NCI-H2196 (cell line): ENCODE data around the gene ATP5MK.
A peak's percentile ranks its signal among the peaks of the same experiment; 100 is the strongest.
"Not testable (repeated sequence)": the region's sequence is repeated elsewhere in the genome, so short reads cannot be mapped to it uniquely, and the experiment has no call there.

Source experiments
- DNase-seq: peaks from one replicate; lab custom pipeline; 2025; ENCODE audit not compliant: unreplicated experiment; lab: John Stamatoyannopoulos, UW

ATP5MK gene

DNA sequence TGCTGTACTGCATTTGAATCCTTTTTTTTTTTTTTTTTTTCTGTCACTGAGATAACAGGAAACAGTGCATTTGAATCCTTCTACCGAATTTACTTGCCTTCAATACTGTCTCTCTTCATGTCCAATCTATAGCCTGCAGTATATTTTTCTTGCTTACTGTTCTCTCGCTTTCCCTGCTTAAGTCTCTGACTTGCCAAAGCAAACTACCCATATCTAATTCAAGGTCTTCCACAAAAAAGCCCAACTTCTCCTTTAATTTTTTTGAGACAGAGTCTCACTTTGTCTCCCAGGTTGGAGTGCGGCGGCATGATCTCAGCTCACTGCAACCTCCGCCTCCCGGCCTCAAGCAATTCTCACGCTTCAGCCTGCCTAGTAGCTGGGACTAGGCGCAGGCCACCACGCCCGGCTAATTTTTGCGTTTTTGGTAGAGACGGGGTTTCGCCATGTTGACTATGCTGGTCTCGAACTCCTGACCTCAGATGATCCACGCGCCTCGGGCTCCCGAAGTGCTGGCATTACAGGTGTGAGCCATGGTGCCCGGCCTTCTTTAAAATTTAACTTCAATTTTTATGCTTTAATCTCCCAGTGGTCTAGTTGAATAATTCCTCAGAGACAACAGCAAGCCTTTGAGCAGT, 1.0 kb upstream of the ATP5MK start:
- no peak for DNase-seq

DNA sequence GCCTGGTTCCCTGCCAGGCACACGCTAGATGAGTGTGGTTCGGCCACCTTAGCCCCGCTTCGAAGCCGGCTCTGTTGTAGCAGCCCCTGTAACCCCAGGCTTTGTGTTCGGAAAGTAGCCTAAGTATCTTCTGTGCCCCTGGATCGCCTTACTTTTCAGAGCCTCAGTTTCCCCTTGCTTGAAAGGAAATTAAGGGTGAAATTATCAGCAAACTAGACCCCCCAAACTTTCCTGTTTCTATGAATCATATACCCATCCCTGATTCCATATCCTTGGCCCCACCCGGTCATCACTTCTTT, 463 bp upstream of the ATP5MK start:
- no peak for DNase-seq

DNA sequence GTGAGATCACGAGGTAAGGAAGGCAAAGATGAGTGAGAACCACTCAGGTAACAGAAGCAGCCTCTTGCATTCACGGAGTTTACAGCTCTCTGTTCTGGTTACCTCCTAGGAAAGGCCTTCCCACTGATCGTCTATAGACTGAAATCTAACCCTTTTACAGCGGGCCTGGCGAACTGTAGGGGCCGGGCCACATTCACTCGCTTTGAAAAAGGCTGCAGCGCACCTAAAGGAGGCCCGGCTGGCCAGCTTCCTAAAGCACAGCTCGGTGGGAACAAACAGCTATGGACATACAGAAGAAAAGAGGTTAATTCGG, 565 bp downstream of the ATP5MK start:
- no peak for DNase-seq

DNA sequence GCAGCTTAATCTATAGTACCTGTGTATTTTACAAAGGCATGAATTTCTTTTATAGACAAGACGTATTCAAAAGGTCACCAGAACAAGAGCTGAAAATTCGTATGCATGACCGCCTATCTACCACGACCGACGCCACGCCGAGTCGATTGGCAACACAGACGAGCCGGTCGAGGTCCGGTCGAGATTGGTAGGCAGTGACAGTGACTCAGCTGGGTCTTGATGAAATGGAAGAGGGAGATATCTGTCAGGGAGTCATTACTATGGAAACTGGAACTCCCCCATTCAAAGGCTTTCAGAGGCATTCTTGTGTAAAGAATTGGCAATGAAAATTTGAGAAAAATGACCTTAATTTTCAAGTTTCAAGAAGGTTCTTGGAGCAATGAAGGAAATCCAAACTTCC, 2.1 kb downstream of the ATP5MK start:
- no peak for DNase-seq

DNA sequence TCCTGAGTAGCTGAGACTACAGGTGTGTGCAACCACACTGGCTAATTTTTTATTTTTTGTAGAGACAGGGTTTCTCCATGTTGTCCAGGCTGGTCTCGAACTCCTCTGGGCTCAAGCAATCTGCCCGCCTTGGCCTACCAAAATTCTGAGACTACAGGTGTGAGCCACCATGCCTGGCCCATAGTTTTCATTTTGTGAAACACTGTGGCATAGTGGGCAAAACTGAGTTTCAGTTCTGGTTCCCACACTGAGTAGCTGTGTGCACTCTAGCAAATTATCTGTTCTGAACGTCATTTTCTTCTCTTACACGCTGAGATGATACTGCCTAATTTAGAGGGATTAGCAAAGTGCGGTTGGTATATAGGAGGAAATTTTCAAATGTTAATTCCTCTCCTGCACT, 13.5 kb downstream of the ATP5MK start:
- DNase-seq: no peak

DNA sequence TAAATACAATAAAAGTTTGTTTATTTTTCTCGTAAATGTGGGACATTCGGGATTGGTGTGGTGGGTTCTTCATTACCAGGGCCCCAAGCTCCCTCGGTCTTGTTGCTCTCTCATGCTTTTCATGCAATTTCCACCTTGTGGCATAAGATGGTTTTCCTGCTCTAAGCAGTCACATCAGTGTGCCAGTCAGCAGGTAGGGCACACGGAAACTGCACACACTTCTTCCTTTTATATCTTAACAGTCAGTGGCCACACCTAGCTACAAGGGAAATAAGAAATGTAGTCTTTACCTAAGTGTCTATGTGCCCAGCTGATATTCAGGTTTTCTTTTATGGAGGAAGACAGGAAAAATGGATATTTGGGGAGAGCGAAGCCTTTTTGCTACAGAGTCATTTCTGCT, 22.0 kb downstream of the ATP5MK start:
- DNase-seq: no peak

DNA sequence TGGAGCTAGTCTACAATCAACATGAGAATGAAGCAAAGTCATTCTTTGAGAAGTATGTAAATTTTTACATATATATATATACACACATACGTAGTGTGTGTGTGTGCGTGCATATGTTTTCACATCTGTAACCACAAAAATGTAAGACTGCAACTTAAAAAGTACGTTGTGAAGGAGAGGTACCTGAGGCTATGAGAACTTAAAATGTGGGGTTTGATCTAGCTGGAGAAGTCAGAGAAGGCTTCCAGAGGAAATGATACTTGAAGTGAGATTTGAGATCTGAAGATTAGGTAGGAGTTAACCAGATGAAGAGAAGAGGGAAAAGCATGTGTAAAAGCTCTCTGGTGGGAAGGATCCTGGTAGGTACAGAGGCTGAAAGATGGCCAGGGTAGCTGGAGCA, 22.7 kb downstream of the ATP5MK start:
- DNase-seq: no peak

DNA sequence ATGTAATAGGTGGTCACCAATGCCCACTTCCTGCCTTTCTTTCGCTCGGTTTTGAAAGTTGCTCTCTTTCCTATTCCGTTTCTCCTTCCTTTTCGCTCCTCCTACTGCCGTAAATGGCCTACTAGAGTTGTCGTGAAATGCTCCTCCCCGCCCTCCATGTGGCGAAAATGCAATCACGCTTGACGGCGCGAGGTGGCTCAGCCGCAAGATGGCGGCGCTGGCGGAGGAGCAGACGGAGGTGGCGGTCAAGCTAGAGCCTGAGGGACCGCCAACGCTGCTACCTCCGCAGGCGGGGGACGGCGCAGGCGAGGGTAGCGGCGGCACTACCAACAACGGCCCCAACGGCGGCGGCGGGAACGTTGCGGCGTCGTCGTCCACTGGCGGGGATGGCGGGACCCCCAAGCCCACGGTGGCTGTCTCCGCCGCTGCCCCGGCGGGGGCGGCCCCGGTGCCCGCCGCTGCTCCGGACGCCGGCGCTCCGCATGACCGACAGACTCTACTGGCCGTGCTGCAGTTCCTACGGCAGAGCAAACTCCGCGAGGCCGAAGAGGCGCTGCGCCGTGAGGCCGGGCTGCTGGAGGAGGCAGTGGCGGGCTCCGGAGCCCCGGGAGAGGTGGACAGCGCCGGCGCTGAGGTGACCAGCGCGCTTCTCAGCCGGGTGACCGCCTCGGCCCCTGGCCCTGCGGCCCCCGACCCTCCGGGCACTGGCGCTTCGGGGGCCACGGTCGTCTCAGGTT, 28.3 kb downstream of the ATP5MK start, which contains the start of gene TAF5:
Gene TAF5, plus strand, starts transcription at position 195 of the 737 bp plus-strand sequence. Its CDS starts 14 bp downstream, at position 209.
- DNase-seq: peak; percentile 81

DNA sequence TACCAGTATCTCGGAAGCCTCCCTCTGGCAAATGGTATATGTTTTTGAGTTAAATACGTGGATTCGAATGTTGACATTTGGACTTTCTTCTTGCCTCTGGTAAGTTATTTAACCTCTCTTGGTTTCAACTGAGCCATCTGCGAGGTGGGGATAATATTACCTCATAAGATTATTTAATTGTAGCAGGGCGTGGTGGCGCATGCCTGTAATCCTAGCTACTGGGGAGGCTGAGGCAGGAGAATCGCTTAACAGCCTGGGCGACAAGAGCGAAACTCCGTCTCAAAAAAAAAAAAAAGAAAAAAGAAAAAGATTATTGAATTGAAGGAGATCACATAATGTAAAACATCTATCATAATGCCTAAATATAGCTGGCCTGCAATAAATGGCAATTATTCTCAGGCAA, 28.9 kb downstream of the ATP5MK start:
- no peak for DNase-seq

DNA sequence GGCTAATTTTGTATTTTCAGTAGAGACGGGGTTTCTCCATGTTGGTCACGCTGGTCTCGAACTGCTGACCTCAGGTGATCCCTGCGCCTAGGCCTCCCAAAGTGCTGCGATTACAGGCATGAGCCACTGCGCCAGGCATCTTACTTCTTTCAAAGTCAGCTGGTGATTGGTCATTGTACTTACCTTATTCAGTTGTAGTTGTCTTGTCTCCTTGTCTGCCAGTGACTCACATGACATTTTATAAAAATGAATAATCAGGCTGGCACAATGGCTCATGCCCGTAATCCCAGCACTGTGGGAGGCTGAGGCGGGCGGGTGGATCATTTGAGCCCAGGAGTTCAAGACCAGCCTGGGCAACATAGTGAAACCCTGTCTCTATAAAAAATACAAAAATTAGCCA, 35.5 kb downstream of the ATP5MK start:
- DNase-seq: not testable (repeated sequence)

DNA sequence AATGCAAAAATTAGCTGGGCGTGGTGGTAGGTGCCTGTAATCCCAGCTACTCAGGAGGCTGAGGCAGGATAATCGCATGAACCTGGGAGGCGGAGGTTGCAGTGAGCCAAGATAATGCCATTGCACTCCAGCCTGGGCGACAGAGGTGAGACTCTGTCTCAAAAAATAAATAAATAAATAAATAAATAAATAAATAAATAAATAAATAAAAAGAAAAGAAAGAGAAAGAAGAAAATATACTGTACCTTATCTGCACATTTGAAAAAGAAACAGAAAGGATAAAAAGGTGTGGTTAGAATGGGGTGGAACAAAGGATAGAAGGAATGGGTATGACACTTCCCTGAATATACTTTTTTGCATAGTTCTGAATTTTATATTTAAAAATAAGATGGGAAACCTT, 36.8 kb downstream of the ATP5MK start:
- not testable (repeated sequence) for DNase-seq

DNA sequence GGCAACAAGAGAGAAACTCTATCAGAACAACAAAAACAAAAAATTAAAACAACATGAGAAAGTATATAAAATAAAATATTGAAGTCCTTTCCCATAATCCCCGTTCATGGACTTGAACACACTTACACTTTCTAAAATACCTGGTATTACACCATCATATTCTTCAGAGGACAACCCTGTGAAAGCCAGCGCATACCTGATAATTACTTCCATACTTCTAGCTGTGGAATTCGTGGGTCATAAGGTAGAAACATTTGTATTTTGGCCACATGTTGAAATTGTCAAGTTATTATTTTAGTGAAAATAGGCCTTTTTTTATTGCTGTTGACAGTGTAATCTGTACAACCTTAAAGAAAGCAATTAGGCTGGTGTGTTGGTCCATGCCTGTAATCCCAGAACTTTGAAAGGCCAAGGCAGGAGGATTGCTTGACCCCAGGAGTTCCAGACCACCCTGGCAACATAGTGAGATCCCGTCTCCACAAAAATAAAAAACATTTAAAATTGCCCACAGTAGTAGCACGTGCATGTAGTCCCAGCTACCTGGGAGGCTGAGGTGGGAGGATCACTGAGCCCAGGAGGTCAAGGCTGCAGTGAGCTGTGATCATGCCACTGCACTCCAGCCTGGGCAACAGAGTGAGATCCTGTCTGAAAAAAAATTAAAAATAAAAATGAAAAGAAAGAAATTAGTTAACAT, 40.2 kb downstream of the ATP5MK start:
- DNase-seq: no peak

DNA sequence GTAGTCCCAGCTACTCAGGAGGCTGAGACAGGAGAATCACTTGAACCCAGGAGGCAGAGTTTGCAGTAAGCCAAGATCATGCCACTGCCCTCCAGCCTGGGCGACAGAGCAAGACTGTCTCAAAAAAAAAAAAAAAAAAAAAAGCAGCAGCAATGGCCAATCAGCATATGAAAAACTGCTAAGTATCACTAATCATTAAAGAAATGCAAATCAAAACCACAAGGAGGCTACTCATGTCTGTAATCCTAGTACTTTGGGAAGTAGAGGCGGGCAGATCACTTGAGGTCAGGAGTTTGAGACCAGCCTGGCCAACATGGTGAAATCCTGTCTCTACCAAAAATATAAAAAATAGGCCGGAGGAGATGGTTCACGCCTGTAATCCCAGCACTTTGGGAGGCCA, 41.7 kb downstream of the ATP5MK start:
- DNase-seq: not testable (repeated sequence)

DNA sequence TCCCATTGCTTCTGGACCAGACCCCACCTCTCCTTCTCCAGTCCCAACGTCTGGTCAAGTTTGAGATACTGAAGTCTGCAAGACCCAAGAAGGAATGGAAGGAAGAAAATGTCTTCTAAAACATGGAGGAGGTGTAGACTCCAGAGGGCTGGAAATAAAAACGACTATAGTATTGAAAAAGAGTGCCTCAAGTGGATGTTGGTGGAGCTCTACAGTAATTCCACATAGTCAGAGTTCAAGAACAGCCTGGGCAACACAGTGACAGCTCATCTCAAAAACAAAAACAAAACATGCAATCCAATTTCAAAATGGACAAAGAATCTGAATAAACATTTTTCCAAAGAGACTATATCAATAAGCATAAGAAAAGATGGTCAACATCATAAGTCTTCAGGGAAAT, 43.0 kb downstream of the ATP5MK start:
- no peak for DNase-seq

DNA sequence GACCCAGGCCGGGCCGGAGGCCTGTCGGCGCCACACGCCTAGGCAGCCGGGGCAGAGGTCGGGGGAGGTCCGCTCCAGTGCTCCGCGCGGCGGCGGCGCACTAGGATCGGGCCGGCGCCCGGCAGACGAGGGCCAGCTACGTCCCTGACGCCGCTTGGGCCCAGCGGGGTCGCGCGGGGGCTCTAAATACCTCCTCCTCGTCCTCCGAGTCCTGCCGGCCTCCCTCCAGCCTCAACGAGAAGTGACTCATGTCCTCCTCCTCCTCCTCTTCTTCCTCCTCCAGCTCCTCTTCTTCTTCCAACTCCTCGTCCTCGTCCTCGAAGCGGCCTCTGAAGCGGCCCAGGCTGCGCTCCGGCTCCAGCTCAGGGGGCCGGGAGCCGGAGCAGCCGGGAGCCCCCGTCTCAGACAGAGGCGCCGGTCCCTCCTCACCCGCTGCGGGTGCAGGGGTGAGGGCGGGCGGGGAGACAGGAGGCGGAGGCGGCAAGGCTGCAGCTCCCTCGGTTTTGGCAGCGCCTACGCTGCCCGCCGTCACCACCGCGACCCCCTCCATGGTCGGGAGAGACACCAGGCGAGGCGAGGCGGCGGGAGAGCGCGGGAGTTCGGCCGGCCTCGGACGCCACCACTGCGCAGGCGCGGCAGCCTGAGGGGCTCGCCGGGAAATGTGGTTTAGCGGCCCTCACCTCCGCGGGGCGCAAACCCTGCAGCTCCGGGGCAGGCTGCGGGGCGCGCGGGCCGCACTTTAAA, 45.6 kb downstream of the ATP5MK start, which contains the start of gene PCGF6:
Gene PCGF6, minus strand, starts transcription at position 624 of the 744 bp plus-strand sequence. Its CDS starts 74 bp downstream, at position 550.
- peak; percentile 64 for DNase-seq

DNA sequence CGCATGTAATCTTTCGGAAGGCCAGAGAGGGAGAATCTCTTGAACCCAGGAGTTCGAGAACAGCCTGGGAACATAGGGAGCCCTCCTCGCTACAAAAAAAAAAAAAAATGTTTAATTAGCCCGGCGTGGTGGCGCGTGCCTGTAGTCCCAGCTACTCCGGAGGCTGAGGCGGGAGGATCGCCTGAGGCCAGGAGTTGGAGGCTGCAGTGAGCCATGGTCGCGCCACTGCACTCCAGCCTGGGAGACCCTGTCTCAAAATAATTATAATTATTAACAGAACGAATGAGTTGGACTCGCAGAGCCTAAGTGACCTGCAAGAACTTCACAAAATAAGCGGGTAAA, 46.1 kb downstream of the ATP5MK start:
- no peak for DNase-seq
